ENCODE measurements around the gene JARID2. TPM values are rescaled to one million over a fixed set of nuclear protein-coding genes. Genes with fewer than 3 reads are reported as not detected.

JARID2 gene
- polyA plus RNA-seq, 3 donors: 29.0 to 36.4 (median 30.9) TPM

- no peak for DNase-seq (ENCODE audit: extremely low read depth in 1 of 11, low read depth in 9 of 11, low spot score in 4 of 11)
These were observed 264.8 kb downstream of the JARID2 start for GRCh38 chr6:15510536-15511247.

DNA sequence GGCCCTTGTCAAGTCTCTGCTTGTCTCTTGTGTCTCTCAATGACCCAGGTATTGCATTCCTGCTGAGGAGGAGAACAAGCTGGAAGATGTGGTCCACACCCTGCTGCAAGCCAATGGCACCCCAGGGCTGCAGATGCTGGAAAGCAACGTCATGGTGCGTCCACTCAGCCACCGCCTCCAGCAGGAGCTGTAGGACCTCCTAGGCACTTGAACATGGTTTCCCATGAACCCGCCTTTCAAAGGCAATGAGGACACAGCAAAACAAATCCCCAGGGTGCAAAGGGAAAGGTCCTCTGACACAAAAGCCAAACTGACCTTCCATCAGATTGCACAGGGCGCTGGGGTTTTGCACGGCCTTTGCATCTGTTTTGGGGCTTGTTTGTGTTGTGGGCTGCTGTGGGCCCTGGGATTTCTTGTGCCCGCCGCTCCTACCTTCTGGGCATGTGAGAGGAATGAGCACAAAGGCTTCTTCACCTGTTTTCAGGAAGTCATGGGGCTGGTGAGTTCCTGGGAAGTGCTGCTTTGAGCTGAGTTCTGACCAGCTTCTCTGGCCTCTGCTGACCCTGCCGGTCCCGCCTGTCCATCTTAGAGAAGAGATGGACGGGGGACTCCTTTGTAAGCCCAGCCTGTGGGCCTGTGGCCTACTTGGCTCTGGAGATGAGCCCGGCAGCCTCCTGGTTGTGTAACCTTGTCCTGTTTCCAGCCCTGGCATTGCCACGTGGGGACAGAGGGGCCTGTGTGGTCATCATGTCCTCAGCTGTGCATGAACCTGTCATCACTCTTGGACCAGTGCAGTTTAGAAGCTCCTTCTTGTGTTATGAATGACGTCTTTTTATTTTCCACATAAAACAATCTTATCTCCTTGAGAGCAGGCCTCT is 265.6 kb downstream of the JARID2 start:
- no peak for DNase-seq (ENCODE audit: extremely low read depth in 1 of 11, low read depth in 9 of 11, low spot score in 4 of 11)

DNA sequence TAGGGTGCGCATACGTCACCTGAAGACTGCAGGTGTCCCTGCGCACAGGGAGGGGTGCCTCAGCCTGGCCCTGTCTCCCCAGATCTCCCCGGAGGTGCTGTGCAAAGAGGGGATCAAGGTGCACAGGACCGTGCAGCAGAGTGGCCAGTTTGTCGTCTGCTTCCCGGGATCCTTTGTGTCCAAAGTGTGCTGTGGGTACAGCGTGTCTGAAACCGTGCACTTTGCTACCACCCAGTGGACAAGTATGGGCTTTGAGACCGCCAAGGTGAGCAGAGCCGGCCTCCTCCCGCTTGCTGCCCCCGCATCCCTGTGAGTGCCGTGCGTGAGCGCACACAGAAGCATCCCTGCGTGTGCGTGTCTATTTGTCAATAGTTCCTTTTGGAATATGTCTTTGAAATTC is 266.3 kb downstream of the JARID2 start:
- peak in 1 of 11 donors; percentile 51 for DNase-seq (ENCODE audit: extremely low read depth in 1 of 11, low read depth in 9 of 11, low spot score in 4 of 11)

DNA sequence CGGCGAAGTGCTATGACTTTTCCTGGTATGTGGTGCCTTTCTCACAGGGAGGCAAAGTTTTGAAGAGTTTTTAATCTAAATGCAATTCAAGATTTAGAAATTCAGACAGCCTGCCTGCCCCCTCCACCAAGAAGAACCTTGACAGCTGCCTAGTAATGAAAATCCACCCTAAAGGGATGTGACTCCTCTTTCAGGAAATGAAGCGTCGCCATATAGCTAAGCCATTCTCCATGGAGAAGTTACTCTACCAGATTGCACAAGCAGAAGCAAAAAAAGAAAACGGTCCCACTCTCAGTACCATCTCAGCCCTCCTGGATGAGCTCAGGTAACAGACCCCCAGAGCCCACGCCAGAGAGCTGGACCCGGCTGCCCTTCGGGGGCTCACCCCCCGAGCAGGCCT is 266.9 kb downstream of the JARID2 start:
- DNase-seq (ENCODE audit: extremely low read depth in 1 of 11, low read depth in 9 of 11, low spot score in 4 of 11): no peak

- no peak for DNase-seq (ENCODE audit: extremely low read depth in 1 of 11, low read depth in 9 of 11, low spot score in 4 of 11)
These were observed 267.4 kb downstream of the JARID2 start for GRCh38 chr6:15513131-15513771.

GRCh38 chr6:15513801-15514711 is 268.2 kb downstream of the JARID2 start:
- DNase-seq (ENCODE audit: extremely low read depth in 1 of 11, low read depth in 9 of 11, low spot score in 4 of 11): no peak

DNA sequence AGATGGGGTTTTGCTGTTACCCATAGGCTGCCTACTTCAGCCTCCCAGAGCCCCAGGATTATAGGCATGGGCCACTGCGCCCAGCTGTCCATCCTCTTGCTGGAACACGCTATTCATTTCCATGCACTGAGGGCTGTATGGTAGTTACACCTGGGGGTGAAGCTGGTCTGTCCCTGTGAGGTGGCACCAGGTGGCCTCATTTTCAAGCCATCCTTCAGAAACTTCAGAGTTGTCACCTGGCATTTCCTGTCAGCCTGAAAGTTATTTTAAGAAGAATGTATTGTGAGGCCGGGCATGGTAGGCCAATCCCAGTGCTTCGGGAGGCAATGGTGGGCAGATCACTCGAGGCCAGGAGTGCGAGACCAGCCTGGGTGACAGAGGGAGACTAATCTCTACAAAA is 269.4 kb downstream of the JARID2 start:
- DNase-seq (ENCODE audit: extremely low read depth in 1 of 11, low read depth in 9 of 11, low spot score in 4 of 11): no peak

- no peak for DNase-seq (ENCODE audit: extremely low read depth in 1 of 11, low read depth in 9 of 11, low spot score in 4 of 11)
These were observed 269.9 kb downstream of the JARID2 start for GRCh38 chr6:15515660-15516375.

DNA sequence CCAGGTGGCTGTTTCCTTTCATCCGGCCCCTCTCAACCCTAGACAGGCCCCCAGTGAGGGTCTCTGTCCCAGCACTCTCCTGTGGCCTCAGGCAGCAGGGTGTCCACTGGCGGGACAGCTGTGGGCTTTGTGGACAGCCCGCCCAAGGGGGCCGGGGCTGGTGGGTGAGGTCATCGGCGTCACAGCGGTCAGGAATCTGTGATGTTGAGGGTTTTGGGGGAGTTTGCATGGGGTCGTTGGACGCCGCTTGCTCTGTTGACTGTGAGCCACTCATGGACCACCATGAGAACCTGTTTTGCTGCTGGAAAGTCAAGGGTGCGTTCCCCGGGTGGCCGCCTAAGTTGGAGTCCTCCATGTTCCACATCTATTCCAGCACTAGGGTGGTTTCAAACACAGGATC is 270.5 kb downstream of the JARID2 start:
- no peak for DNase-seq (ENCODE audit: extremely low read depth in 1 of 11, low read depth in 9 of 11, low spot score in 4 of 11)

DNA sequence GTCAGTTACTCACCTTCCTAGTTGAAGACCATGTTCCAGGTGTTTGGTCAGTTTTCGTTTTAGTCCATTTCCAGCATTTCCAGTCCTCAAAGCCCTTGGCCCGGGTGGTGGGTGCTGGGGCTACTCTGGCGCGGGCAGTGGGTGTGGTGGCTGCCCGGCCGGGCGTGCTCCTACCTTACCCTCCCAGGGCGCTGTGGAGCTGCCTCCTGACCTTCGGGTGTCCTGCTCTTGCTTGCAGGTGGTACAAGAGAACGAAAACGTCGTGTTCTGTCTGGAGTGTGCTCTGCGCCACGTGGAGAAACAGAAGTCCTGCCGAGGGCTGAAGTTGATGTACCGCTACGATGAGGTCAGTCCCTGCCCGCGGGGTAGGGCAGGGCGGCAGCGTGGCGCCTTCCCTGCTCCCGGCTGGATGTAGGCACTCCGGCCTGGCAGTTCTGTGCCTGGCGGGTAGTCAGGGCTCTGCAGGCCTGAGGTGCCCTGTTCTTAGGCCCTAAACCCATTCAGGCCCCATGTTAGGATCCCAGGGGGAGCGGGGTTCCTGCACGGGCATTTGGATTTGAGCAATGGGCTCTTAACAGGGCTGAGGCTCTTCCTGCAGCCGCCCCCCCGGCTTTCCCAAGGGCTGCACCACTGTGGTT is 271.2 kb downstream of the JARID2 start:
- no peak for DNase-seq (ENCODE audit: extremely low read depth in 1 of 11, low read depth in 9 of 11, low spot score in 4 of 11)

DNA sequence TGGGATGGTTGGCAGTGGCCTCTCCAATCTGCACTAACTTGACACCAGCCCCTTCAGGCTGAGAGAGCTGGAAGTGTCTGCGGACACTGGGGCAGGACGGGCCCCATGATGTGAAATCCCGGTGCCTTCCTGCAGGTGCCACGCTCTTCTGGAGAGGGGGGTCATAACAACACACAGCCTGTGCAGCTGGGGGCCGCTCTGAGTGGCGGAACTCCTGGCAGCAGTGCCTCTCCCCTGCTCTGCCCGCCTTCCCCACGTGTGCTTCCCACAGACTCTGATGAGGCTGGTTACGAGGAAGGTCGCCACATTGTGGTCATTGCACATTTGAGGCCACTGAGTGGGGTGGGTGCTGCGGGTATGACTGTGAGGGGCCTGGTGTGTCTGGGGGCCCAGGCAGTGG is 271.7 kb downstream of the JARID2 start:
- DNase-seq (ENCODE audit: extremely low read depth in 1 of 11, low read depth in 9 of 11, low spot score in 4 of 11): no peak

- no peak for DNase-seq (ENCODE audit: extremely low read depth in 1 of 11, low read depth in 9 of 11, low spot score in 4 of 11)
These were observed 272.2 kb downstream of the JARID2 start for GRCh38 chr6:15518057-15518456.

- no peak for DNase-seq (ENCODE audit: extremely low read depth in 1 of 11, low read depth in 9 of 11, low spot score in 4 of 11)
These were observed 273.0 kb downstream of the JARID2 start for GRCh38 chr6:15518878-15519277.

DNA sequence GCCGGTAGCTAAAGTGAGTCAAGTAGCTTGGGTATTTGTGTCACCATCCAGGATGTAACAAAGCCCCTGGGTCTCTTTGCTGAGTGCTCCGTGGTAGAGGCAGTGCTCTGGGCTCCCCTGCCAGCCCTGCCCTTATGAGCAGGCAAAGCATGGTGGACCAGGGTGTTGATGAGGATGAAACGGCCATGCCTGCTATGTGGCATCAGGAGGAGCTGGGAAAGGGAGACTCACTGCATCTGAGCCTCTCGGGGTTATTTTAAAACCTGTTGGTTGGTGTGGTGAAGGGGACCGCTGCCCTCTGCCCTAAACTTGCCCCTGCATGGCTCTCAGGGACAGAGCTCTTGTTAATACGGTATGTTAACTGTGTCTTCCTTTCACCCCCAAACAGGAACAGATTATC is 273.8 kb downstream of the JARID2 start:
- DNase-seq (ENCODE audit: extremely low read depth in 1 of 11, low read depth in 9 of 11, low spot score in 4 of 11): no peak

DNA sequence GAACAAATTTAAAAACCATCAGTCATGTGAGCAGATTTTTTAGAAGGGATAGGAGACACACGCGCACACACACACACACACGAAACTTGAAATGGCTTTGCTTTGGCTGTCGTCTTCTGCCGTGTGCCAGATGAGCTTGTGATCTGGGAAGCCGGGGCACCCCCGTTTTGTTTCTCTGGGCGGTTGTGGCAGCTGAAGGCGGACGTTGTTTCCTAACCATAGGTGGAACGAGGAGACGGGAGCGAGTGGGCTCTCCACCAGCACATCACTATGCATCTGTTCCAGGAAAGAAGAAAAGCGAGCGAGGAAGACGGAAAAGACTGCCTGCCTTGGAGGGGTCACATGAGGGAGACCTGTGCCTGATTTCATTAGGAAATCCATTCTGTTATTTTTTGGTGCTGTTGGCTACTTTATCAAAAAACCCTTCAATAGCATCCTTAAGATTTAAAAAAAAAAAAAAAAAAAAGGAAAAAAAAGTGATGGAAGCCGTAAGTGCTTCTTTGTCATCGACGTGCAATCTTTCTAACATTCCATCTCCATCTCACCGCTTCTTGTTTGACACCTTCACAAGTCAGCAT is 274.8 kb downstream of the JARID2 start:
- DNase-seq (ENCODE audit: extremely low read depth in 1 of 11, low read depth in 9 of 11, low spot score in 4 of 11): no peak

DNA sequence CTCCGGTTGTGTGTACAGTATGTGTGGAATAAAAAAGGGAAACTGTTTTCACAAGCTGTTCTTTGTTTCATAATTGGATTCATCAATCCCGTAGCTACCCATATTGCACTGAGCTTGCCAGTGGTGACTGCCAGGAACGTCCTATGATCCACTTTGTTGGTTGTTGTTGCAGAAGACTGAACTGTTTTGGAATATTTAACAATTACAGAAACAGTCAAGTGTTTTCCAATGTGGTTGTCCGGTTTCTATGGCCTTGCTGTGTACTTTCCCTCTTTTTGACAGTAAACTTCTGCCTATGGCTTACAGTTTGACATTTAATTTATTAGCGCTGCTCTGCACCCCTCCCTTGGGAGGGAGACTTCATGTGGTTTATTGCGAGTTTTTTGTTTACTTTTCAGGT is 275.7 kb downstream of the JARID2 start:
- no peak for DNase-seq (ENCODE audit: extremely low read depth in 1 of 11, low read depth in 9 of 11, low spot score in 4 of 11)

DNA sequence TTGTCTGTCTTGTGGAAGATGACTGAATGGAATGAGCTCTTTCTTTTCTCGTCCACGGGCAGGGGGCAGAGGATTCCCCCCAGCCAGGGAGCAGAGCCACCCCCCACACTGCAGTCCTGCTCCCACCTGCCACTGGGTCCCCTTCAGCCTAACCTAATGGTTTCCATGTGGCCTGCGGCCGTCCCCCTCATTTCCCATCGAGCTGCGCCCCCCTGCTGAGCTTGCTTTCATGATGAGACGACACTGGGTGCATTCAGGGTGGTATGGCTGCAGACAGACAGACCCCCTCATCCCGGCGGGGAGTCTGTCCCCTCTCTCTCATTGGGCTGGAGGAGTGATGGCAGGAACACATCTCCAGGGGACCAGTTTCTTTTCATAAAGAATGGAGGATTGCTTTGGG is 276.2 kb downstream of the JARID2 start:
- no peak for DNase-seq (ENCODE audit: extremely low read depth in 1 of 11, low read depth in 9 of 11, low spot score in 4 of 11)

- DNase-seq (ENCODE audit: extremely low read depth in 1 of 11, low read depth in 9 of 11, low spot score in 4 of 11): no peak
These were observed 276.6 kb downstream of the JARID2 start for GRCh38 chr6:15522427-15522826.
